Right hindlimb (tissue), 1 donor: ENCODE results near the gene NUAK1.

ENCODE experiments used
- DNase-seq: peaks from one replicate; pipeline ENCODE4 v3.0.0-alpha.2; 2018

The NUAK1 gene

GRCh38 chr12:106108185-106108835 lies 30.4 kb downstream of the NUAK1 start:
- no peak for DNase-seq

GRCh38 chr12:106107566-106107965 lies 31.2 kb downstream of the NUAK1 start:
- no peak for DNase-seq

DNA sequence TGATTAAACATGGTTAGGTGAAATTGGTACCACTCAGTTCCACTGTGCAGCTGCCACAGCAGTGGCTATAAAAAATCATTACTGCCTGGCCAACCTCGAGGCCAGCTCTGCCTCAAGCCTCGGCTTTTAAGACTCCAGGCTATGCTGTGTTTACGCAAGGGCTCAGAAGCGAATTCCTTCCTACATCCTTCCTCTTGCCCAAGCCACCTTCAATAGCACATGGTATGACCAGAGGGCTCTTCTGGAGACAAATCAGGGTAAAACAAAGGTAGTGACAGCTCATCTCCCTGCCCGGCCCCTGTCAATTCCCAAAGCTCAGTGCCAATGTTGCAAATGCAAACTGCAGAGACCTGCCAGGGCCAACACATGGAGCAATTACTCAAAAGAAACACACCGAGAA lies 31.9 kb downstream of the NUAK1 start:
- no peak for DNase-seq

- DNase-seq, result no peak
These were observed 32.6 kb downstream of the NUAK1 start for GRCh38 chr12:106106061-106106566.

DNA sequence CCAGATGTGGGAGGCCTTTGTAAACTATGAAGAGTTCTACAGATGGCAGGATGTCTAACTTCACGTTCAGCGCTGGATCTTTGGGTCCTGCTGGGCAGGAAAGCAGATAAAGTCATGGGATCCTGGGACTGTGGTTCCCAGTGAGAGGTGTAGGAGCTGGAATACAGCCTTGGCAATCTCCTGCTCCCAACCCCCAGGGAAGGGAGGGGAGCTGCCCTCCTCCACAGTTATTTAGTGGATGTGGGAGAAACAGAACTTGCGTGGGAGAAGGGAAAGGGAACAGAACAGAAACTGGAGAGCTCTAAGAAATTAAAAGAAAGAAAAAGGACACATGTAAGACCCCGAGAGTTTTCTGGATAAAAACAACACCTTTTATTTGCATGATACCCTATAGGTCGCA lies 37.0 kb downstream of the NUAK1 start:
- DNase-seq, result no peak

- no peak for DNase-seq
These were observed 40.0 kb downstream of the NUAK1 start for GRCh38 chr12:106098691-106099200.

DNA sequence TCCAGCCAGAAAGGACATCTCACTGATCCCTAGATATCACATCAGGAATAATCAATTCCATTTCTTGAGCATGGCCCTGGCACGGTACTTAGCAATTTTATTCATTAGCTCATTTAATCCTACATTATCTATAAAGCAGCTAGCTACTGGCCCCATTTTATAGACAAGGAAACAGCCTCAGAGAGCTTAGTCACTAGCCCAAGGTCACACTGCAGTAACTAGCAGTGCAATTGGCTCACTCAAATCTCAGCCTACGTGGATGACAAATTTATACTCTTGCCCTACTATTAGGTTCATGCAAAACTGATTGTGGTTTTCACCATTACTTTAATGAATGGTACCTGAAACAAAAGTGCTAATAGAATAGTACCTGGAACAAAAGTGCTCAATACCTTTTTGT lies 41.7 kb downstream of the NUAK1 start:
- DNase-seq, result no peak

DNA sequence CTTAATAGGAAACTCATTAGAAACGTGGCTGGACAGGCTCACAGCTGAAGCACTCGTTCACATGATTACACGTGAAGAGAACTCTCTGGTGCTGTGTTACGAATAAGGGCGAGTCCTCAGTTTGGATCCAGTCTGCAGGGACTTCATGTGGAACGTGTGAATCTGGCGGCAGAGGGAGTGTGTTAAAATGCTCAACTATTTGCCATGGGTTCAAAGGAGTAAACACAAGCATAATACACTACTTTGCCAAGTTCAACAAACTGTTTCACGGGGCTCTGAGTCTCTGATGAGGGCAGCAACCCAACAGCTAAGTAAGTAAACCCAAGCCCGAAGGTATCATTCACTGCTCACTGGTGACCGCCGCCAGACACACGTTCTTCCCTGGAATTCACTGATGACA lies 42.4 kb downstream of the NUAK1 start:
- DNase-seq, result peak; percentile 54

- DNase-seq, result no peak
These were observed 44.5 kb downstream of the NUAK1 start for GRCh38 chr12:106094304-106094703.

DNA sequence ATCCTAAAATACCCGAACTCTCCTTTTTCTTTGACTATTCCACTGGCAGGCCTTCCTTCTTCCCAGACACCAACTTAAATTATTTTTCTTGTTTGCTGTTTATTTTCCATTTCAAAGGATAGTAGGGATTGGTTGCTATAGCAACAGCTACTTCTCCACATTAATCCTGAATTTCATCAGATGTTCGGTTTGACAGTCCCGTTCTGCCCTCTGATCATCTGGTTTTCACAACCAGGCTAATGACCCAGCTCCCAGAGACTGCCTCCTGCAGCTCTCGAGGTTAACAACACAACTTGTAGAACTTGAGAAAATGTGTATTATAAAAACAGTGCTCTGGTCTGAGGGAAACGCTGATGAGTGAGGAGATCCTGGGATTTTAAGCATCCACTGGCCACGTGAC lies 45.5 kb downstream of the NUAK1 start:
- DNase-seq, result no peak

- no peak for DNase-seq
These were observed 47.3 kb downstream of the NUAK1 start for GRCh38 chr12:106091446-106091820.

DNA sequence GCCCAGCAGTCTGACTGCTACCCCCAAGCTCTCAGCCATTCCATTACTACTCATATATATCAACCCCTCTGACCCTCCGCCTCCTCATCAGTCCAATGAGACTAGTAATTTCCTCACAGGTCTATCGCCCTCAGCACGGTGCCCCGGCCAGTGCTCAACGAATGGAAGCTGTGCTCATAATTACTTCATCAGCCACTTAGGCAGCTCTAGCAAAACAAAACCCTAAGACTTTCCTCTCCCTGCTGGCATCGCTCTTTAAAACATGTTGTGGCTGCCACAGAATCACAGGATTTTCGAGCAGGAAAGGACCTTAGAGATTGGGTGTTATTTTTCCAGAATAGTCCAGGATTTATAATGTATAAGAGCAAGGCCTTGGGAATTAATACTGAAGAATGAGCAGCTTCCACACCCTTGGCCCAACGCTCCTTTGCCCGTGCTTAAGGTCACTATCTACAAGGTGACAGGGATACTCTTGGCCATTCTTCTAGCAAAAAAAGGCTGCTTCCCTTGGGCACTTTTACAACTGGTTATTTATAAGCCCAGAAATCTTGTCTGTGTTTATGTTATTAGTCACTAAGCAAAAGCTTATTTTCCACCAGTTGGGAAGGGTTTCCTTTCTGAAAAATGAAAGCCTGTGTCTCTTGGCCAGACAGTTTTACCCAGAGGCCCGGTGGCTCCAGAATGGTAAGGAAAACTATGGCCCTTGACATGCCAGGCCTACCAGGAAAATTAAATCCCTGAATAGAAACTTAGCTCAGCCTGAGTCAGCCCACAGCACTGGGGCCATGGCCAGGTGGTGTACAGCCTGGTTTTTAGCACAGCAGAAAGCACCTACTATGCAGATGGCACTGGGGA lies 47.9 kb downstream of the NUAK1 start:
- DNase-seq, result peak; percentile 69

DNA sequence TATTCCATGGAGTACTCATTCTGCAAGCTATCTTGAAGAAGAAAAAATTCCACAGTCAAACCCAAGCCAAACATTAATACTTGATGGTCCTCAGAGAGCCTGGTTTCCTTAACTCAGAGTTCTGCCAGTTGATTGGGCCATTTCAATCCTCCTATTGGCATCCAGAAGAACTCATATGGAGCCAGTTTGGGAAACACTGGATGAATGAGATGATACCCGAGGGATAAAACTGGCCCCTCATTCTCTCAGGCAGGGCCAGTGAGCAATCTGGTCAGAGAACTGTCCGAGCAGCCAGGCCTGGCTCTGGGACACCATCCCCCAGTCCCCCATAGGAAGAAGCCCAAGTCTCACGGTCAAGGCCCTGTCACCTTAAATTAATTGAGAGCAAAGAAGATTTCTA lies 48.8 kb downstream of the NUAK1 start:
- no peak for DNase-seq

DNA sequence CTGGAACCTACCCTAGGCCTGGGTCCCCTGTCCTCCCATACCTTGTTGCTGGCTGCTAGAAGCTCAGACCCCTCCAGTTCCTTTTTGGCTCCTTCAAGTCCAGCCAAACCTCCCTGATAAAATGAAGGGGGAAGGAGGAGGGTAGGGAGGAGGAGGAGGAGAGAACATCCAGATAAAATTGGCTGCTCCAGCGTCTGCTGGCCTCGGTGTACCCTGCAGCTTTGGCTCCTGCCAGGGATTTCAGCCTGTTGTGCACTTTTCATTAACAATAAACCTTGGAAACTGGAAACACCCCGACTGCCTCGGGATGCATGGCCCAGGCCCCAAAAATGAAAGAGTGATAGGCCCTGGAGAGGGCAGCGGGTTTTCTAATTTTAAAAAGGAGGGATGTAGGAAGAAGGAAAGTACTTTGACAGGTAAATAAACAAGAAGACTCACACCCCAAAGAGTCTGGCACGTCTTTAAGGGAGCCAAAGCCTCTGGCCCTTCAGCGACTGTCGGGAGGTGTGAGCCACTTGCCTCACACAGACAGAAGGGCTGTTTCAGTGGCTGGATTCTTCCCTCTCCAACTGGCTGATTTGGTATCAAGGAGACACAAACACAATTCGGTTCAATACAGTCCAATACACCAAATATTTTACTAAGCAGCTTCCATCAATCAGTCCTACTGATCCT lies 49.8 kb downstream of the NUAK1 start:
- DNase-seq, result peak; percentile 55

DNA sequence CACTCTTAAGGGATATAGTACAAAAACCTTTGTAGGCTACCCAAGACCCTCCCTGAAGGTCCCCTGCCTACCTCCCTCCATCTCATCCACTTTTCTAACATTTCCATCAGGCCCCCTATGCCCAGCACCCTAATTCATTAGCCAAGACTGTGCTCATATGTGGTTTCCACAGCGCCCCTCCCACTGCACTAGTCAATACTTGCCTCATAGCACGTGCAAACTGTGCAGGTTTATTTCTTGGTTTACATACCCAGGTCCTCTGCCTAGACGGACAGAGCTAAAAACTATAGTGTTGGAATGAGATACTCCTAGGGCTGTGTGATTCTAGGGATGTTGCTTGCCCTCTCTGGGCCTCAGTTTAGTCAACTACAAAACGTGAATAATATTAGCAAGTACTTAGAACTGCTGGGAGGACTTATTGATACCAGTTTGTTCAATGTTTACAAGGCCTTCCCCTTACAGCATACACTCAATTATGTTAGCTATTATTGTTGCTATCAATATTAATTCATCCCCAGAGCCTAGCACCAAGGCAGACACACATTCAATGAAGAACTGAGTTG lies 50.4 kb downstream of the NUAK1 start:
- no peak for DNase-seq

DNA sequence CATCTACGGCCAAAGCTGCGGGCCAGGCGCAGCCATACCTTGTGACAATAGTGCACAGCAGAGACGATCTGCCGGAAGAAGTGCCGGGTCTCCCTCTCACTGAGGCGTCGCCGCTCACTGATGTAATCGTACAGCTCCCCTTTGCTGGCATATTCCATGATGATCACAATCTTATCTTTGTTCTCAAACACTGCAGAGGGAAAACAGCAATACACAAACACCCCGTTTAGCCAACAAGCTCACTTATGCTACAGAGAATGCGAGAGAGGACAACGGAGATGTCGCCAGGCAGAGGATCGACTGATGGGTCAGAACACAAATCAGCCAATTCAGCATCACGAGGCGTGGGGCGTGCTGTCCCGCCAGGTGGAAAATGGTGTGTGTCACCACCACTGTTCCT lies 52.1 kb downstream of the NUAK1 start:
- no peak for DNase-seq

GRCh38 chr12:106085213-106085612 lies 53.5 kb downstream of the NUAK1 start:
- DNase-seq, result no peak

DNA sequence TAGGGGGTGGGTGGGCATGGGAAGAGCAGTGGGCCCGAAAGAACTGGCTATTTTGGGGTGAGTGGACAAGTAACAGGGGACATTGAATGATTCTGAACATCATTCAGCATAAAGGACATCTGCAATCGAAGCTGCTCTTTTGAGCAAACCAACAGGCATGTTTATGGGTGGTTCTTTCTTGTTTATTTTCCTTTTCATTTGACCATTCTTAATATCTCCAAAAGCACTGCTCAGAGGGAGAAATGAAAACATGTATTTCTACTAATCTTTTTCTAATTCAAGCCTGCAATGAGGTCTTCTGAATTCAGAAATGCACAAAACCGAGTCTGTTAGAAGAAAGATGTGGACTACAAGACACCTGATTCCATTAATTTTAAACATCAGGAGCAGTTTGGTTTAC lies 54.0 kb downstream of the NUAK1 start:
- DNase-seq, result no peak

DNA sequence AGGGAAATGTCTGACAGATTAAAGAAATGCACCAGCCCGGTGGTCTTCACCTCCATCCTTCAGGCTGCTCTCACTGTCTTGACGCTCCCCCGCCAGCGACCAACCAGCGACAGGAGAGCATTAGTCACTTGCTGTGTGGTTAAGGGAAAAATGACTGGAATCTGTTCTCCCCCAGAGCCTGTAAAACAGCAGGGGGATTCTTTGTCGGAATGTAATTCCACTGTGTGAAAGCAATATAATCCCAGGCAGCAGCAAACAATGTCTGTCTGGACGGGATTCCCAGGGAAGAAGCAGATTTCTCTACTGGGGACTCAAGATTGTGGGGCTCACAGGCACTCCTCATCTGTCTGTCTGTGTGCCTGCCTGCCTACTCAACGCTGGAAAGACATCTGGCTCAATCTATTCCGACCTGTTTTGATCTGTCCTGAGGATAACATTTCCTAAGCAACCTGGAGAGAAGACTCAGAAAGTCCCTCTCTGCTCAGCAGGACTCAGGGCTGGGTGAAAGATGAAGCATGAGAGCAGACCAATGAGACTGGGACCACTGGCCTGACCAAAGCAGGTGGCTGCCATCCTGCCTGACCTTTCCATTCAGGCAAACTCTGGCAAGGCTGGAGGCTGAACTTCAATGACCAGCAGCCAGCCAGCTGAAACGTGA lies 54.6 kb downstream of the NUAK1 start:
- DNase-seq, result no peak

GRCh38 chr12:106082216-106083175 lies 56.3 kb downstream of the NUAK1 start:
- no peak for DNase-seq

DNA sequence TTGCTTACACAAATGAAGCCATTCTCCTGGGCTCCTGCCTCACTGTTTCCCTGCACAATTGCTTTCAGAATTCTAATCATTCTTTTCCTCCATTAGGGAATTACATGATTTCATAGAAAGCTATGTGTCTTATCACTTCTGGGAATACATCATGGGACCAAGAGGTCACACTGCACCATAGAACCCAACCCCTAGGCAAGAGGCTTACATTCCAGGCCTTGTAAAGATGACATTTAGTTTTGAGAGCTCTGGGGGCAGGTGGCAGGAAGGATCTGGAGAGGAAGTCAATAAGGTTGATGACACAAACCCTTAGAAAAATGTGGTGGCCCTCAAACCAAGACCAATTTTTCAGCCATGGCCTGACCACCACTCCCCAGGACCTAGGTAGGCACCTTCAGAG lies 57.1 kb downstream of the NUAK1 start:
- no peak for DNase-seq

DNA sequence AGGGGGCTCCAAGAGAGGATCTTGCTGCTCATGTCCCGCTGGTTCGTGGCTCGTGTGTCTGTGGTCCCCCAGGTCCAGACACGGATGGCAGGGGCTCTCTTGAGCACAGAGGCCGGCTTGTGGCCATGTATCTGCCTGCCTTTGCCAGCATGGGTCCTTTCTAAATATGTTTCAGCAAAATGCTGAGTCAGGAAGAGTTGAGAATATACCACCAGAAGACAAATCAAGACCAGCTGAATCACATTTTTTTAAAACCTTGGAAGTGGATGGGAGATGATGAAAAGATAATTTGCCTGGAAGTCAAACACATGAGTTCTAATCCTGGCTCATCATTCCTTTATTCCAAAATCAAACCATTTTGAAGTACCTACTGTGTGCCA lies 58.0 kb downstream of the NUAK1 start:
- no peak for DNase-seq
